OCI-LY3 (cell line): ENCODE measurements around the gene OR2G6.
"Not testable (repeated sequence)": the region's sequence is repeated elsewhere in the genome, so short reads cannot be mapped to it uniquely, and the experiment has no call there.

ENCODE experiments used
- H2AFZ ChIP-seq: fragments of 200-600, 300-600 bp; shearing (Covaris generic); 2 replicates; pipeline ENCODE4 v1.6.0; 2014; ENCODE audit warnings: antibody characterized with exemption, low read depth, low read length
- H3K27ac ChIP-seq: fragments of 200-600, 300-600 bp; sonication (generic); 2 replicates; pipeline ENCODE4 v1.5.1; 2014; ENCODE audit warnings: mild to moderate bottlenecking, low read length, moderate library complexity, mixed read lengths
- H3K27me3 ChIP-seq: fragments of 200-600, 300-600 bp; sonication (generic); 2 replicates; pipeline ENCODE4 v1.6.1; 2014; ENCODE audit warnings: low read depth, low read length, mixed read lengths
- H3K36me3 ChIP-seq: fragments of 200-600, 300-600 bp; sonication (generic); replicated peaks from 2 replicates; pipeline ENCODE3; 2014; ENCODE audit warnings: low read depth, low read length, mixed read lengths
- H3K4me1 ChIP-seq: fragments of 300-600, 200-600 bp; sonication (generic); 2 replicates; pipeline ENCODE4 v1.6.1; 2014; ENCODE audit warnings: low read length, mixed read lengths
- H3K4me2 ChIP-seq: fragments of 200-600, 300-600 bp; sonication (generic); 2 replicates; pipeline ENCODE4 v1.6.1; 2014; ENCODE audit warnings: low read length, mixed read lengths
- H3K4me3 ChIP-seq: fragments of 300-600, 200-600 bp; sonication (generic); 2 replicates; pipeline ENCODE4 v1.5.1; 2014; ENCODE audit warnings: antibody characterized with exemption, mild to moderate bottlenecking, low read length, moderate library complexity
- H3K79me2 ChIP-seq: fragments of 300-600, 200-600 bp; shearing (Covaris generic); 2 replicates; pipeline ENCODE4 v1.6.1; 2014; ENCODE audit warnings: mild to moderate bottlenecking, low read length, mixed read lengths
- H3K9ac ChIP-seq: fragments of 300-600, 200-600 bp; shearing (Covaris generic); 2 replicates; pipeline ENCODE4 v1.6.0; 2014; ENCODE audit warnings: mild to moderate bottlenecking, low read length, moderate library complexity
- H3K9me3 ChIP-seq: fragments of 200-600, 300-600 bp; shearing (Covaris generic); 2 replicates; pipeline ENCODE4 v1.6.1; 2014; ENCODE audit warnings: low read length, mixed read lengths; ENCODE audit not compliant: insufficient read depth
- H4K20me1 ChIP-seq: fragments of 200-600, 300-600 bp; sonication (generic); 2 replicates; pipeline ENCODE4 v1.6.1; 2016; ENCODE audit warnings: low read length, mixed read lengths; ENCODE audit not compliant: insufficient read depth
- EZH2phosphoT487 ChIP-seq: fragments of 200-600 bp; shearing (Covaris generic); IDR thresholded peaks from 2 replicates; pipeline ENCODE4 v1.6.1; 2018; ENCODE audit warnings: antibody characterized with exemption, mixed run types, low read depth
- TF ChIP-seq, protein P1 (sequence below): fragments of 200-600, 300-600 bp; sonication (generic); IDR thresholded peaks from 2 replicates; pipeline ENCODE4 v1.5.1; 2014; ENCODE audit warnings: antibody characterized with exemption, low read length, low read depth

The OR2G6 gene

DNA sequence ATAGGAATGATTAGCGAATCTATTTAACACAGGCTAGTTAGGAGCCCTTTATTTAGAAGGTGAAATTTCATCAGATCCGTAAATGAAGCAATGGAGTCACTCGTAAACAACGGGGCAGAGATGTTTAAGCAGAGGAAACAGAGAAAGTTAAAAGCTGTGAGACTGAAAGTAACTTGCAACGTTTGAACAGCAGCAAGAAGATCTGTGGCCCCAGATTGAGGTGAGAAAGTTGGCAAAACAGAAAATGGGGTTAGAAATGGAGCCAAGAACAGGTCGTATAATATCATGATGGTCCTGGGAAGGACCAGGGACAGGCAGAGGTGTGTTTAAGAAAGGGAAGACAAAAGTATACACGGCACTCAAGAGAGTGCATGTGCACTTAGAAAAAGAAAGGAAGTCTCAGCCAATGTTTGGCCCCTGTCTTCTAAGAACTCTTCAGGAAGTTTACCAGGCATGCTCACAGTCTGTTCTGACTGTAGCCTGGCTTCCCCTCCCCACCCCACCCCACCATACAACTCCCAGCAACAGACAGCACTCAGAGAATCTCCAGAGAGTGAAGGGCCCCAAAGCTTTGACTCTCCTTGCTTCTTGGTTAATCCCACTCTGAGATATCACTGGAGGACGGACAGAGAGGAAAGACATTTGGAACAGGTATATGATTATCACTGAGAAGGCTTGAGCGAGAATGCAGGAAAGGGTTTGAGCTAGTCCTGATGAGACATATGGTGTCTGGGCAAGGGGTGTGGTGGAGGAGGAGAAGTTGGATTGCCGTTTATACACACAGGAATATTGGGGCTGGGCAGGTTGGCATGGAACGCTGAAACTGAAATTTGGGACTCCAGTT lies 57.9 kb downstream of the OR2G6 start:
- H3K27ac ChIP-seq, H3K9me3 ChIP-seq, H4K20me1 ChIP-seq, H2AFZ ChIP-seq, H3K79me2 ChIP-seq, H3K4me1 ChIP-seq, H3K36me3 ChIP-seq, H3K9ac ChIP-seq, H3K4me3 ChIP-seq, H3K27me3 ChIP-seq, H3K4me2 ChIP-seq: not testable (repeated sequence)

DNA sequence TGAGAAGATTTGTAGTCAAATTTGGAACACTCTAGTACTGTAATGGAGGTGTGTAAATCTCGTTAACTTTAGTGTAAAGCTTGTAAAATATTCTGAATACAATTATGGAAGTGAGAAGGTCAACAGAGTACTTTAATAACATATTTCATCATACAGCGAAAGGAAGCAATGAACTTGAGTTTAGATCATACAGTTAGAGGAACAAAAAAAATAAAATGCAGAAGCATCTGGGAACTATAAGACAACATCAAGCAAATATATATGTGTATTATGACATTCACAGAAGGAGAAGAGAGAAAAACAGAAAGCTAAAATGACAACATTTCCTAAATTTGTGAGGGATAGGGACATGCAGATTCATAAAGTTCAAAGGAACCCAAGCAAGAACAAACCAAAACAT lies 61.2 kb downstream of the OR2G6 start:
- H3K4me2 ChIP-seq, H2AFZ ChIP-seq, H3K9ac ChIP-seq, H3K4me1 ChIP-seq, H3K27ac ChIP-seq, H3K79me2 ChIP-seq, H3K36me3 ChIP-seq, H3K27me3 ChIP-seq, H3K4me3 ChIP-seq, H3K9me3 ChIP-seq, H4K20me1 ChIP-seq: not testable (repeated sequence)

DNA sequence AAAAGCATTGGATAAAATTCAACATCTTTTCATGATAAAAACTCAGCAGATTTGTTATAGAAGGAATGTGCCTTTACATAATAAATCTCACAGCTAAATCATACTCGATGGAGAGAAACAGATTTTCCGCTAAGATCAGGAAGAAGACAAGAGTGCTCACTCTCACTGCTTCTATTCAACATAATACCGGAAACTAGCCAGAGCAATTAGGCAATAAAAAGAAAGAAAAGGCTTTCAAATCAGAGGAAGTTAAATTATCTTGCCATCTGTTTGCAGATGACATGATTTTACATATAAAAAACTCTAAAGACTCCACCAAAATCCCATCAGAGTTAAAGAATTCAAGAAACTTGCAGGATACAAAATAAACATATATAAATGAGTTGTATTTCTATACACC lies 62.9 kb downstream of the OR2G6 start:
- not testable (repeated sequence) for H3K27ac ChIP-seq, H4K20me1 ChIP-seq, H3K36me3 ChIP-seq, H3K4me1 ChIP-seq, H3K9me3 ChIP-seq, H3K27me3 ChIP-seq, H3K4me3 ChIP-seq, H3K9ac ChIP-seq, H3K4me2 ChIP-seq, H2AFZ ChIP-seq, H3K79me2 ChIP-seq

DNA sequence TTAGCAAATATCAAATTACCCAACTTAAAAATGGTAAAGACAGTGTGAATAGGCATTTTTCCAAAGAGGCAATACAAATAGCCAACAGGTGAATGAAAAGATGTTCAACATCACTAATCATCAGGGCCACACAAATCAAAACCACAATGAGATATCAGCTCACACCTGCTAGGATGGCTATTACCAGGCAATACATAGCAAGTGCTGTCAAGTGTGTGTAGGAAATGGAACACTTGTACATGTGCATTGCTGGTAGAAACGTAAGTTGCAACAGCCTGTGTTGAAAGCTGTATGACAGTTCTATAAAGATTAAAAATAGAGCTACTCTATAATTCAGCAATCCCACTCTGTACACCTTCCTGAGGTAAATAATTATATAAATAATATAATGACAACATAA lies 64.2 kb downstream of the OR2G6 start:
- H3K79me2 ChIP-seq, H4K20me1 ChIP-seq, H3K4me1 ChIP-seq, H3K4me3 ChIP-seq, H3K9me3 ChIP-seq, H3K27me3 ChIP-seq, H3K36me3 ChIP-seq, H2AFZ ChIP-seq, H3K9ac ChIP-seq, H3K27ac ChIP-seq, H3K4me2 ChIP-seq: not testable (repeated sequence)

DNA sequence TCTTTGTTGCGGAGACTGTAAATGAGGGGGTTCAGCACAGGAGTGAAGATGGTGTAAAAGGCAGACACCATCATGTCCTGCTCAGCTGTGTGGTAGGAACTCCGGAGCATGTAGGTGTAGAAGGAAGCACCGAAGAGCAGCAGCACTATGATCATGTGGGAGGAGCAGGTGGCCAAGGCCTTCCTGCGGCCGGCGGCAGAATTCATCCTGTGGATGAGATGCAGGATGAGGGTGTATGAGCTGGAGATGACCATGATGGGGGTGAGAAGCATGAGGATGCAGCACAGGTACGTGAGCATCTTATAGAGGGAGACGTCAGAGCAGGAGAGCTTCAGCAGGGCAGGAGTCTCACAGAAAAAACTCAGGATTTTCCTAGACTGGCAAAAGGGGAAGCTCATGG lies 66.0 kb downstream of the OR2G6 start:
- H3K4me3 ChIP-seq, H3K4me1 ChIP-seq, H3K27ac ChIP-seq, H3K27me3 ChIP-seq, H3K79me2 ChIP-seq, H4K20me1 ChIP-seq, H2AFZ ChIP-seq, H3K36me3 ChIP-seq, H3K9ac ChIP-seq, H3K4me2 ChIP-seq, H3K9me3 ChIP-seq: not testable (repeated sequence)

DNA sequence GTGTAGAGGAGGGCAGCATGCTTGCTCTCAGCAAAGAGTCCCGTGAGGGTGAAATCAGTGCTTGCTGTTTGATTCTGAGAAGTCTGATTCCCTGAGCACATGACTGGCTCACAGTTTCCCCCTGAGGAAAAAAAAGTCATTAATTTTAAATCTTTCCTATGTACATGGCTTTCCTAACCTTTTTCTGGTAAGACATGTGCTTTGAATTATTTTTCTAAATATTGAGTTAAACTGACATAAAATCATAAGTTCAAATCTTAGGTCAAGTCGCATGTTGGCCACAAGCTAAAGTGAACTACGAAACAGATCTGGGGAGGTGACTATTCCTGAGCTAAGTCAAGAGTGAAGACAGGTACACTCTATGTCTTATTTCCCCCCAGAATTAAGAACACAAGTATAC lies 66.8 kb downstream of the OR2G6 start, which contains the start of gene OR2T34:
Gene OR2T34 (minus strand): TSS at position 101 of the 400 bp plus-strand sequence. CDS start 0 bp downstream, at position 101.
- H3K4me3 ChIP-seq, H3K36me3 ChIP-seq, H3K27ac ChIP-seq, H3K9ac ChIP-seq, H3K4me2 ChIP-seq, H3K4me1 ChIP-seq, H3K9me3 ChIP-seq, H2AFZ ChIP-seq, H3K27me3 ChIP-seq, H4K20me1 ChIP-seq, H3K79me2 ChIP-seq: not testable (repeated sequence)

DNA sequence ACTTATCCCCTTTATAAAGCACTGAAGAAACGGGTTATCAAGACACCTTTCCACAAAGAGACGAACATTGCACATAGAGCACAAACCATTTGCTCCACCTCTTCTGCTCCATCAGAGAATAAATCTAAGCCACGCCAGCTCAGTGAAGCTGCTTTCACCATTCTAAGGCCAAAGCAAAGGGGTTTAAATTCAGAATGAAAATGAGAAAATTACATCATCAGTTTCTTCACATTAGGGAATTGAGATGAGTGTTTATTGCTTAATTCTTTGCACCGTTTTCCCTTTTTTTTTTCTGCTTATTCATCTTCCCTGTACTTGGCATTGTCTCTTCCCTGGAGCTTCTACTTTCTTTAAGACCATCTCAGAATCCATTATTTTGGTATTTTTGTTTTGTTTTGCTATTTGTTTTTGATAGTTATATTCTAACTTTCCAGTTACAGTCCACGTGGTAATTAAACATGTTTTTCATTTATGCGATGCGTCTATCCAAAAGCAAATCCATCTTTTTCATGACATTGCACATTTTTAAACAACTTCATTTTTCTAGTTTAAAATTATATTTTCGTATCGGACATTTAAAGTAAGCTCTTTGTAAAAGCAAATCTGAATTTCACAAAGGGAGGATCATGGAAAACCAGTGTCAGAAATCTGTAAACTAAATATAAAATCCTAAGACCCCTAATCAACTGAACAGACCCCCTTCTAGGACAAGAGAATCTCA lies 68.5 kb downstream of the OR2G6 start:
- H3K36me3 ChIP-seq = no peaks in the 10 kb centered on the region
- no peaks in the 10 kb centered on the region for H3K4me1 ChIP-seq
- no peaks in the 10 kb centered on the region for H3K27me3 ChIP-seq
- H3K9me3 ChIP-seq = no peaks in the 10 kb centered on the region
- no peaks in the 10 kb centered on the region for H3K79me2 ChIP-seq
- no peak overlapping the region for H2AFZ ChIP-seq
- no peaks in the 10 kb centered on the region for H4K20me1 ChIP-seq
- TF ChIP-seq, protein P1, sequence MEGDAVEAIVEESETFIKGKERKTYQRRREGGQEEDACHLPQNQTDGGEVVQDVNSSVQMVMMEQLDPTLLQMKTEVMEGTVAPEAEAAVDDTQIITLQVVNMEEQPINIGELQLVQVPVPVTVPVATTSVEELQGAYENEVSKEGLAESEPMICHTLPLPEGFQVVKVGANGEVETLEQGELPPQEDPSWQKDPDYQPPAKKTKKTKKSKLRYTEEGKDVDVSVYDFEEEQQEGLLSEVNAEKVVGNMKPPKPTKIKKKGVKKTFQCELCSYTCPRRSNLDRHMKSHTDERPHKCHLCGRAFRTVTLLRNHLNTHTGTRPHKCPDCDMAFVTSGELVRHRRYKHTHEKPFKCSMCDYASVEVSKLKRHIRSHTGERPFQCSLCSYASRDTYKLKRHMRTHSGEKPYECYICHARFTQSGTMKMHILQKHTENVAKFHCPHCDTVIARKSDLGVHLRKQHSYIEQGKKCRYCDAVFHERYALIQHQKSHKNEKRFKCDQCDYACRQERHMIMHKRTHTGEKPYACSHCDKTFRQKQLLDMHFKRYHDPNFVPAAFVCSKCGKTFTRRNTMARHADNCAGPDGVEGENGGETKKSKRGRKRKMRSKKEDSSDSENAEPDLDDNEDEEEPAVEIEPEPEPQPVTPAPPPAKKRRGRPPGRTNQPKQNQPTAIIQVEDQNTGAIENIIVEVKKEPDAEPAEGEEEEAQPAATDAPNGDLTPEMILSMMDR = no peak
- no peak for TF ChIP-seq EZH2phosphoT487
- H3K4me3 ChIP-seq = no peak overlapping the region
- H3K9ac ChIP-seq = no peak overlapping the region
- no peak overlapping the region for H3K4me2 ChIP-seq
- no peak overlapping the region for H3K27ac ChIP-seq
